GM19452 (cell line): Measurements from ENCODE around the gene ZBTB7C.

ENCODE experiments used
- ATAC-seq: cut with Tn5 transposase; IDR thresholded peaks from one replicate; pipeline ENCODE4 v1.9.1; 2021; ENCODE audit not compliant: unreplicated experiment

The ZBTB7C gene

DNA sequence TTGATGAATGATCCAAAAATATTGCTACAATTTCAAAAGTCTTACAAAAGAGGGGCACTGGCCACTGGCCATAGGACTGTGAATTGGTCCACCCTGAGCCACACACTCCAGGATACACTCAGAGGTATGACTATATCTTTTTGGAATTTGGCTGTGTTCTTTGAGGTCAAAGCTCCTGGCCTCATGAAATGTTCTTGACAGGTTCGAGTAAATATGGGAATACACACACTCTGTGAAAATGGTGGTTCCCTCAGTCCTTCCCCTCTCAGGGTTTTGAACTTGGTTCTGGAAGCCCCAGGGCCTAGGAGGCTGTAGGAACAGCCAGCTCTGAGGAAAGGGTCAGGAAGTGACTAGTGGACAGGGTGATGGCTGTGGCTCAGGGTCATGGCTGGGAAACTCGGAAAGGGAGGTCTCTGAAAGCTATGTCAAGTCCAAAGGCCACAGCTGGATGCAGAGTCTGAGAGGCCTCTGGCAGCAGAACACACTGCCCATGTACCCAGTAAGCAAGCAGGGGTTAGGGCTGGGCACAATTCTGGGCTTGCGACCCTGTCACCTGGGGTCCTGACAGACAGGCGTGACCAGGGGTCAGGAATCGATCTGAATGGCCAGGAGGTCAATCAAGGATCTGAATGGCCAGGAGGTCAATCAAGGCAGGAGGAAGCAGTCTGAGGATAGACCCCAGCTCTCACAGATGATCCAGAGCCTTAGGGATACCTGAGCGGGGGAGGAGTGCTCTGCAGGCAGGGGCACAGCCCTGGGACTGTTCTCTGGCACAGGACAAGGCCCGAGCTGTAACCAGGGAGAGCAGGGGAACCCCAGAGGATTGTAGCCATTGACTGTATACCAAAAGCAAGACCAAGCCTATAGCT, 255.3 kb downstream of the ZBTB7C start:
- ATAC-seq, result no peak

DNA sequence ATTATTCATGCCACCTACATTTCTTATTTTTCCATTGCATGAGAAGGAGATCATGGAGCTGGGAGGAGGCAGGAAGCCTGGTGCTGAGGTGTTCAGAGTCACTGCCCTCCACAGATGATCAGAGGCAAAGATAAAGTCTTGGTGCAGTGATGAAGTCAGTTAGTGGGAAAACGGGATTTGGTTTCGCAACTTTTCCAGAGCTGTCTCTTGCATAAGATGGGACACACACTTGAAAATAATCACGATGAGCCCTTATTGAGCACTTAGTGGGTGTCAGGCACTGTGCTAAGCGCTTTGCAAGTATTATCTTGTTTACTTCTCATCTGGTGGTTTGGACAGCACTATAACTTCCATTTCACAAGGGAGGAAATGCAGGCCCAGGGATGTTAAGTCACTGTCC, 256.6 kb downstream of the ZBTB7C start:
- no peak for ATAC-seq

DNA sequence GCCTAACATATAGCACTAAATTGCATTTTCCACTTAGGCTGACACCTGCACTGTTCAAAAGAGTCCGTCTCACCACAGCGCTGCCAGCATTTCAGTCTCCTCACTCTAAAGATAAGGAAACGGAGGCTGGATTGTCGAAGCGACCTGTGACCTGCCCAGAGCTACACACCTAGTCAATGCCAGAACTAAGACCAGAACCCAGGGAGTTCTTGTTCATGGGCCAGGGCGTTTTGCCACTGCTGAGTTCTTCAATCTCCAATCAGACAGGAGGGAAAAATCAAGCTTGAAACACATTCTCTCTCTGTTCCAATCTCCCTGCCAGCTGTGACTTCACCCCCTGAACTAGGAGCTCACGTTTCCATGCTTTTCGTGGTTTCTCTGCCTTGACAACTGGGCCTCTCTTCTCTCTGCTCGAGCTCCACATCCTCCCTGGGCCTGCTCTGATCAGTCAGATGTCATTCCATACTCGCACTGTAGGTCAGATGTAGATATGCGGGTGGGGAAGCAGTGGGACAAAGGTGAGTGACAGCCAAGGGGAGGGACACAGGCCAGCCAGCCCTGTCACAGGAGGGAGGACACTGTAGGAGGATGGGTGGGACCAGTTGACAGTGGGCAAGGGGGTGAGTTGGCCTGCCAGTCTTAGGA, 257.6 kb downstream of the ZBTB7C start:
- no peak for ATAC-seq

DNA sequence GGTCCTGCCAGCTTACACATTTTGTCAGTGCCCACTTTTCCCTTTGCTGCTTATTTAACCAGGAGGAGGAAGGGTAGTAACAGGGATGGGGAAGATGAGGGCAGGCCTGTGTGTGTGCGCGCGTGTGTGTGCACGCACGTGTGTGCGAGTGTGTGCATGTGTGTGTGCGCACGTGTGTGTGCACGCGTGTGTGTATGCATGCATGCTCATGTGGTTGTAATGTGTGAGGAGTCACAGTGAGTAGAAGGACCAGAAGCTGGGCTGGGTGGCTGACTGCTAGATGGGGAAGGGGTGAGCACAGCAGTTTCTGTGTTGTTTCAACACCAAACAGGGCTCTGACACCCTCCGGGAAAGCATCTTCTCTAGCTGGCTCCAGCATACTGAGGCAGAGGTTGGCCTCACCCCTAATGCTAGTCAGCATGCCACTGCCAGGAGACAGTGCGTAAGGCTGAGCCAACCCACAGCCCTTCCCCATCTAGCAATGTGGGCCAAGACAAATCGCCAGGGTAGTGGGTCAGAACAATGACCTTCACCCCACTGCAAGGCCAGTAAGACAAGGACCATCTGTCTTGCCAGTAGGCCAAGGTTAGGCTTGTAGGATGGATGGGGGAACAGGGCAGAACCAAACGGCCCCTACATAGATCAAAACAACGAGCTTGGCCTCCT, 260.0 kb downstream of the ZBTB7C start:
- no peak for ATAC-seq

DNA sequence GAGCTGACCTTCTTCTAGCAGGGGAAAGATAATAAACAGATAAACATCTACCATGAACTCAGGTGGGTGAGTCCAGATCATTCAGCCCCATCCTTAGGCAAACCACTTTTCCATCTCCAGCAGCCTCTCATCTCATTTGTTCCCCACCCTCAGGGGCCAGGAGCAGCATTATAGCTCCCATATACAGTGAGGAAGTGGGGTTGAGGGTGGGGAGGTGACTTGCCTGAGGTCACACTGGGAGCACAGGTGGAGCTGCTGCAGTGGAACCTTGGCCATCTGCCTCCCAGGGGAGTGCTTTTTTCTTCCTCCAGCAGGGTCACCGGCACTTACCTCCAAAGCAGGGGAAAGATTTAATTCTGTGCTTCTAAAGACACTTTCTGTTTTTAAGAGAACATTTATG, 266.2 kb downstream of the ZBTB7C start:
- no peak for ATAC-seq

DNA sequence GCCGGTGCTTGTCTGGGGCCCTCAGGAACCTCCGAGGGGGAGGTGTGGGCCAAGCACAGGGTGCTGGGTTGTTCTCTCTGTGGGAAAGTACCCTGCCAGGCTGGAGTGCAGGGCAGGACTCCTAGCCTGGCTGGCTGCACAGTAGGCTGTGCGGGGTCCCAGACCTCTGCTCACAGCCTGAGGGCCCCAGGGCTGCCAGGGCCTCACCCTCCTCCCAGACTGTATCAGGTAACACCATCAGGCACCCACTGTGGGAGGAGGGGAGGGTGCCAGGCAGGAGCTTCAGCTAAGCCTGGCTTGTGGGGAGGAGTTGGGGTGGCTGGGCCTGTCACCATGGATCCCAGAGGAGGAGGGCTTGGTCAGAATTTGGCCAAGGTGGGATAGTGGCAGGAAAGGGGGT, 266.8 kb downstream of the ZBTB7C start:
- no peak for ATAC-seq

DNA sequence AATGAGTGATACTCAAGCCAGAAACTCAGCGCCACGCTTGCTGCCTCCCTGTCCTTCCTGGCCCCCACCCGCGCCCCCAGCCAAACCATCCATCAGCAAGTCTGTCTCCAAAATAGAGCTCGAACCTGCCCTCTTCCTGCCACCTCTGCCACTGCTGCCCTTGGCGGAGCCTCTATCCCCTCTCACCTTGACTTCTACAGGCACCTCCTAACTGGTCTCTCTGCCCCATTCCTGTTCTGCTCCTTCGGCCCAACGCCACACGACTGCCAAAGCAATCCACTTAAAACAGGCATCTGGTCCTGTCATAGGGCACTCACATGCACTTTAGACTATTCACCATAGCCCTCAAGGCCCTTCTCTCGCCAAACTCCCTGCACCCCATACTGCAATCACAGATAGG, 268.5 kb downstream of the ZBTB7C start:
- ATAC-seq, result no peak

DNA sequence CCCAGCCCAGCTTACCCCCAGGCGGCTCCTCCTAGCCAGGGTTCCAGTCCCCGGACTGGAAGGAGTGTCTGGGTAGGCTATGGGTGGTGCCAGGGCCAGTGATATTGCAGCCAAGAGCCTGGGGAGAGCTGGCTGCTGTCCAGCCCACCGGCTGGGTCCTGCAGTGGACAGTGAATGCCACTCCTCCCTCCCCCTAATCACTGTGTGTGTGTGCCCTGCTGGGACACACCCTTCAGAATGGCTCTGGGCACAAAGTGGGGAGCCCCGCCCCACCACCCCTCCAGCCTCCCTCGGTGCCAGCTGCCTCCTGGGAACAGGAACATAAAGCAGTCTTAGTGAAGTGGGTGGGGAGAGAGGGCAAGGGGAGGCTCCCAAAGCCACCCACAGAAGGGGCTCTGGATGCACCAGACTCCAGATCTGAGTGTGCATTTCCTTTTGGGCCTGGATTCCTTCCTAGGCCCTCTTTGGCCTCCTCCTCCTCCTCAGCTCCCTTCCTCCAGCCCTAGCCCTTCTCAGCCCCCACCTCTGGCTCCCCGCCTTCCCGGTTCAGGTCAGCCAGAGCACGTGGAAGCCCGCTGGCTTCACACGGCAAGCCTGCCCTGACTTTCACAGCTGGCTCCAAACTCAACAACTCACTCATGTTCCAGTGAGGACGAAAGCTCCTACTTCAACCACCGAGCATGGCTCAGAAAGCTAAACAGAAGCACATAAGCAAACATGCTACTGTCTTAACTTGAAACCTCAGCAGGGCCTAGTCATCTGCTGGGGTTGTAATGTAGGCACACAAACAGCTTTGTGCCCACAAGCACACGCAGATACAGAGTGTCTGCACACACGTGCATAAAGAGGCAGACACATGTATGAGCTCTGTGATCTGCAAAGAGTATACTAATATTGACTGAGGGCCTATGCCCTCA, 269.5 kb downstream of the ZBTB7C start:
- ATAC-seq, result no peak

DNA sequence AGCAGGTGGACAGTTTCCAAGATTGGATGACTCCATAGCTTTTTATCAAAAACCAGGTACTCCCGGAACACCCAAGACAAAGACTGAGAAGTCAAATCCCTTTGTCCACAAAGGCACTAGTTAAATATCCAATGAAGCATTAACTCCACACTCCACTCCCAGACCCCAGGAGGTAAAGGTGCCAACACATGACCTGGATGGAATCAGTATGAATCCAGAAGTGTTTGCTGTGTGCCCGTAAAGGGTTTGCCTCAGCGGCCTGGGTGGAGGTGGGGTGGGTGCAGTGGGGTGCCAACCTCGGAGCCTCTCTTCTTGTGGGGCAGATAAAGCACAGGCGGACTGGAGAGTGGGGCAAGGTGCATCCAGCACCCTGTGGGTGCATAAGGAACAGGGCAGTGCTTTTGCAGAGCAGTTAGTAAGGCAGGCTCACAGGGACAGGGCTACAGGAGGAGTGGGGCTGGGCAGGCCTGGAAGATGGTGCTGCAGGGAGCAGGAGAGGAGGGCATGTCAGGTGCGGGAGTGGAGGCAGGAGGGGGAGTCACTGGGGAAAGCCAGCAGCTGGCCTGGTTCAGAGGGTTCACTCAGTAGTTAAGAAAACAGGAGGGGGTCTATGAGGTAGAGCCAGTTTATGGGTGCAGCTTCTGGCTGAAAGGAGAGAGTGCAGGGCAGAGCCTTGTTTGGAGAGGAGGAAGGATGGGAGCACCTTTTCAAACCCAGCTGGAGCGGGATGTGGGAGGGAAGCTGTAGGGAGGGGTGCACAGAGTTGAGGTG, 270.3 kb downstream of the ZBTB7C start:
- ATAC-seq, result no peak

DNA sequence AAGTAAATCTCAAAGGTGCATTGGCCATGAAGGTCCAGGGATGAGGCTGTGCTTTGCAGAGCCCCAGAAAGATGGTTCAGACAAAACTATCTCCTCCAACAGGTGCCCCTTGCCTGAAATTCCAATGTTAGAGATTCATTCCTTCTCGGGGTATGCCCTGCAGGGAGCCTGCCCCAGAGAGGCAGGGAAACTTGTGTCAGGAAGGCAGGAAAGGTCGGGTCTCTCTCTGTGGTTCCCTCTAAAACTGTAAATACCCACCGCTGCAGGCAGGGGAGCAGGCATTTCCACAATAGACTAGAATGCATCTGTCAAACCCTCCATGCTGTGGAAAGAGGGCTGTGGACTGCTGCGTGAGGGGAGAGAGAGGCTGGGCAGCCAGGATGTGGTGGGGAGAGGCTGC, 271.0 kb downstream of the ZBTB7C start:
- no peak for ATAC-seq

DNA sequence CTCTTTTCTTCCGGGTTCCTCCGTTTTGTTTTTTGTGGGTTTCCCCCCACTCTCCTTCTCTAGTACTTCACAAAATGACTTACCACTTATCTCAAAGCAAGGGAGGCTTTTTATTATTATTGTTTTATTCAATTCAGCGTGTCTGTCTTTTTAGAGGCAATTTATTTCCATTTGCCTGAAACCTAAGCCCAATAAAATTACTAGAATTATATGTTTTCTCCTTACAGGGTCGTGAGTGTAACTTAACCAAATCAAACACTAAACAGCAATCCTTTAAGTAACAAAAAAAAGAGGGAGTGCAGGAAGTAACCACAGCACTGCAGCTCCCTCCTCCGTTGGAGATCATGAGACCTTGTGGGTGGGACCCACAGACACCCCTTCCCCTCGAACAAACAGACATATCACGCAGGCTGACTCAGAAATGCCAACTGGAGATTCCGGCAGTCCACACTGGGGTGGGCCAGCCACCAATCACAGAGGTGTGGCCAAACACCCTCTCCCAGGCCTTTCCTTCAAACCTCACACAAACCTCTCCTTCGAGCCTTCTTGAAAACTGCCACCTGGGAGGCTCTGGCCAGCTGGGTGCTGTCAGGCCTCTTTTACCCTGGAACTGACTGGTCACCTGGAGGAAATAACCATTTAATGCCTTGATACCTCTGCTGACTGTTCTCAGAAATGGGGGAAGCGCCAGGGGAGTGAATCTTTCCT, 271.7 kb downstream of the ZBTB7C start:
- no peak for ATAC-seq

DNA sequence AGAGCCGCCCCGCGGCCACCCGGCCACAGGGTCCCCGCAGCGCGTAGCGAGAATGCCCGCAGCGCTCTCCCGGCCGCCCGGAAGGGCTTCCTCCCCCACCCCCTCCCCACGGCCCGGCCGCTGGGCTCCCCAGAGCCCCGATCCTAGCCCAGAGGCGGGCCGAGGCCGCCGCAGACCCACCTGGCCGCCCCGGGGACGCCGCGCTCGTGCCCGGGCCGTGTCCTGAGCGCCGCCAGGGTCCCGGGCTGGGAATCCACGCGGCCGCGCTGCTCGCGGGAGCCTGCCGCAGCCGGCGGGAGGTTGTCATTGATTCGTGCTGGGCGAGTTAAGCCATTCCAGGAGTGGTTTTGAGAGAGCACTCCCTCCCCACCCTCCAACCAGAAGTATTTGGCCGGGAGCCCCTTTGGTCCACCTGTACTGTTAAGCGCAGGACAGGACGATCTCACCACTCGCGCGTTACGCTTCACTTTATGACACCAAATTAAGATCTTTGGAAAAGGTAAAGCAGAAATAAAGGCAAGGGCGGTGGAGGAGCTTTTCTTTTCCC, 272.3 kb downstream of the ZBTB7C start:
- ATAC-seq, result no peak

DNA sequence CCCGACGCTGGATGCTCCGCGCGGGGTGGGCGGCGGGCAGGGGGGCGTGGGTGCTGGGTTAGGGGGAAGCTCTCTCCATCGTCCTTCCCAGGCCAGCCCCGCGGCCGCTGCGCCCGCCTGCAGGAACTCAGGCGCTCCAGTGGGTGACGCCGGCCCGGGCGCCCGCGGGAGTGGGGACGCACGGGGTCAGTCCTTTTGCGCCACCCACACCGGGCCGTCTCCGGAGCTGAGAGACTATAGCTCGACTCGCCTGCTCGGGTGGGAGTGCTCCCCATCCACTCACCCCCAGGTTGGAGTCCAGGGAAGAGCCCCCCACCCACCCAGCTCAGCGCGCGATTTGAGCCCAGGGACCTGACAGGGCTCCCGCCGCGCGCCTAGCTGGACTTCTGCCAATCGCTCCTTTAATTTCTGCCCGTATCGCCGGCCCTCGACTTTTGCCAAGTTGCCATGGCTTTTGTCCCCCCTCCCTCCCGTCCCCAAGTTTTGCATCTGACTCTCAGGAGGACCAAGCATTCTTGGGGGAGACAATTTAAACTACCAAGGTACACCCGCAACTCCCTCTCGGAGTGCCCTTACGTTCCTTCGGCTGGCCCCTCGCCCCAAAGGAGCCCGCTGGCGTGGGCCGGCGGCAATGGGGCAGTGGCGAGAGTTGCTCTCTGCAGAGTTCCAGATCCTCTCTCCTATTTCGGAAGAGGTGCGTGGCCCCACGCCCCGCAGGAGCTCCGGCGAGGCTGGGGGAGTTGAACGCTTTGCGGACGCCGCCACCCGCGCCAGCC, 272.9 kb downstream of the ZBTB7C start:
- no peak for ATAC-seq

DNA sequence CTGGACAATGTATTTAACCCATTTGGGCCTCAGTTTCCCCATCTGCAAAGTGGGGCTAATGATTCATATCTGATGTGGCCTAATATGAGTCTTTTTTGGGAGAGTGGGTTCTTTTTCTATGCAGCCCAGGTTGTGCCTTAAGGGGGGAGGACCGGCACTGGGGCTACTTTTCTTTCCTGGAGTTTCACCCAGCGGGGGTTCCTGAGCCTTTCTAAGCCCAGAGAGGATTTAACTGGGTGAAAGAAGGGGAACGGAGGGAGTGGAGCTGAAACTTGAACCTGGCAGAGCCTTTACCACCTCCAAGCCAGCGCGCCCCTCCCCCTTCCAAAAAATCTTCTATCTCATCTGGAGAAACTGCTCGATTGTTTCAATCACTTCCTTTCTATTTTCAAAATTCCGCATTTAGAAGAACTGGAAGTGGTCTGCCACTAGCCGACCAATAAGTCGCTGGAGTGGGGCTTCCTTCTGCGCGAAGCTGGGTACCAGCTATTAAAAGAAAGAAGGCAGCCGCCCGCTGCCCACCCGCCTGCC, 273.7 kb downstream of the ZBTB7C start:
- no peak for ATAC-seq

DNA sequence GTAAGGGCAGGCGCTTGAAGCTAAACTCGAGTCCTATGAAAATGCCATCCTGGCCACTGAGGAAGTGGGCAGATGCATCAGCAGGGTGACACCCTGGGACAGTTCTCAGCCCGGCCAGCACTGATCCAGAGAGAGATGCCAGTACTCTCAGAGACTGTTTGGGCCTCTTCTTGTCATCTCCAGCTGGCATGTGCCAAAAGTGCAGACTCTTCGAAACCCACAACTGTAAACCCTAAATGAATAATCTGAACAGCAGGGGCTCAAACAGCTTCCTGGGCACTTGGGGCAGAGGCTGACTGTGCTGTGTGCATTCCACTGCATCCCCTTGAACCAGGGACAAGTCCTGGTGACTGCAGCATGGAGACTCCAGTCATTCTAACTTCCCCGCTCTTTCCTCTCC, 274.6 kb downstream of the ZBTB7C start:
- ATAC-seq, result no peak

DNA sequence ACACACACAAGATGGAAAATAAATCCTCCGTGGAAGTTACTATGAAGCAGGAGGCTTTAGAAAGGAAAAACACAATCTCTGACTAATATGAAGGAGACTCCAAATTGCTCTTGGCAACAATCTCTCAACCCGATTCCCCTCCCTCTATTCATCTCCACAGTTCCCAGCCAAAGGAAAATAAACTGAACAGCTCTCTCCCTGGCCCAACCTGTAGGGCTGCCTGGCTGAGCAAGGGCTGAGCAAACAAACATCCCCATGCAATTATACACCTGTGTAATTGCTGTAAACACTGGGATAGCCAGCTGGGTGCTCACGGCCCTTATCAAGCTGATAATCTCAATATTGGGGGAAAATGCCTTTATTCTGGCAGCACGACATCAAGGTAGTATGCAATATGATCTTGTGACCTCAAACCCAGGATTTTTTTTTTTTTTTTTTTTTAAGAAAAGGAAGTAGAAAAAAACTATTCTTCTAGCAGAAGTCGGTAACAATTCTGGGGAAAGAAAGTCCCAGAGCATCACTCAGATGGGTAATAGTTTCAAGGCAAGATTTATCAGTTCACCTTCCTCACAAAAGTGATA, 275.4 kb downstream of the ZBTB7C start:
- ATAC-seq, result no peak

DNA sequence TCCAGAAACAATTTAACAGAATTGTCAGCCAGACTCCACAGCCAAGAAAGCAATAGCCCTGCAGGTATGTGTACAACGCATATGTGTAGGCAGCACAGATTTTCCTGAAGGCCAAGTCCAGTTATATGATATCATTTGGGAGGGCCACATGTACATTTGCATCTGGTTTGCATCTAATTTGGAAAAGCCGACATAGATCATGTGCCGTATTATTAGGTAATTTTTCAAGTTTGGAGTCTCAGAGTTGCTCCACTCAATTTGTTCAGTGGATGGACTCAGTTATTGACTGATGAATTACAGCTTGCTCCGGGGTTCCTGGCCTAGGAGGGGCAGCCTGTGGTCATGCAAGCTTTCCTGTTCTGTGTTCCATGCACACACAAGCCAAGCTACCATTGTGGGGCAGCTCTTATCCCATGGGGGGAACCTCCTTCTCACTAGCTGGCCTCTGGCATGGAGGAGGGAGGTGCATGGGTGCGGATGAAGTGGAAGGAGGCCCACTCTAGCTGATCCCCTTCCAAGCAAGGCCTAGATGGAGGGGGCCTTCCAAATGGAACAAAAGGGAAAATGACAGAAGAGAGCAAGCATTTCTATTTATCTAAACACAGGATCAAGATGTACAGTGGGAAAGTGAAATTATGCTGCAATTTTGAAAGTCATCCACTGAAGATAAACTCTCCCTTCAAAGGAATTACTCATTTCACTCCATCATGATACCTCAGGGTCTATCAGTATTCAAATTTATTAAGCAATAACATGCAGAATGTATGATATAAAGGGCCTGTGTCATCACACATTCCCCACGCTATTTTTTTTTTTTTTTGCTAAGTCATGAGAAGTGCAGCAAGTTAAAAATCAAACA, 276.2 kb downstream of the ZBTB7C start:
- ATAC-seq, result no peak
